ENCODE measurements around the gene TIGD7. TPM values are rescaled to one million over a fixed set of nuclear protein-coding genes. Genes with fewer than 3 reads are reported as not detected.

TIGD7 gene
- total and polyA plus RNA-seq, 2 of the 13 experiments (the other 11 are each of a cell fraction or from before 2014, with no cell fraction given) = not detected

DNA sequence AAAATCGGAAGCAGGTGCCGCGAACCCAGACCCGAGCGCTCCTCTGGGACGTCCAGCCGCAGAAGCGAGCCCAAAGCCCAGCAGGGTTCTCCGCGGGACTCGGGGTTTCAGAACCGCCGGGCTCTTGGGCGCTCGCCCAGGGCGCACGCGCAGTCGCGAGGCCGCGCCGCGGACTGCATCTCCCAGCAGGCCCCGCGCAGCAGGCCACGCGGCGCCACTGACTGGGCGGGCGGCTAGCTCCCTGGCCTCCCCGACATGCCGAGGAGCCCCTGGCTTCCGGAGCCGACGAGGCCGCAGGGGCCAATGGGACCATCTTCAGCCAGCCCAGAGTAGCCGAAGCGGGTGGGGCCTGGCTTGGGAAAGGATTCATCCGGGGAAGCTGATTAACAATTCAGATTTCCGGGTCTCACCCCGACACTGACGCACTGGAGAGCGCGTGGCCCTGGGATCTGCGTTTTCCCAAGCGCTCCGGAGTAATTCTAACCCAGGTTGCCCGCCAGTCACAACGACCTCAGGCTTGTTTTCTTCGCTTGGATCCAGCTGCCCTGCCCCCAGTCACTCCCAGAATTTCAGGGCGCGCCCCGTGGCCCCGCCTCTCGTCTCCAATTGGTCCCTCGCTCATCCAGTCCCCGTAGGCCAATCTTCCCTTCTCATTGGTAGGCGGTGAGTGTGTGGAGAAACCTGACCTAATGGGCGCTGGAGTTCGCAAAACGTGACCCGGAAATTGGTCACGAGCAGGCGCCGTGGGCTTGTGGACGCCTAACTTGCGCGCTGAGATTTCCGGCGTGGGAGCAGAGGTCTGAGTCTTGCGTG, 22.3 kb downstream of the TIGD7 start, which contains the start of gene ZNF263 (continued):
- TF ChIP-seq, protein P1, sequence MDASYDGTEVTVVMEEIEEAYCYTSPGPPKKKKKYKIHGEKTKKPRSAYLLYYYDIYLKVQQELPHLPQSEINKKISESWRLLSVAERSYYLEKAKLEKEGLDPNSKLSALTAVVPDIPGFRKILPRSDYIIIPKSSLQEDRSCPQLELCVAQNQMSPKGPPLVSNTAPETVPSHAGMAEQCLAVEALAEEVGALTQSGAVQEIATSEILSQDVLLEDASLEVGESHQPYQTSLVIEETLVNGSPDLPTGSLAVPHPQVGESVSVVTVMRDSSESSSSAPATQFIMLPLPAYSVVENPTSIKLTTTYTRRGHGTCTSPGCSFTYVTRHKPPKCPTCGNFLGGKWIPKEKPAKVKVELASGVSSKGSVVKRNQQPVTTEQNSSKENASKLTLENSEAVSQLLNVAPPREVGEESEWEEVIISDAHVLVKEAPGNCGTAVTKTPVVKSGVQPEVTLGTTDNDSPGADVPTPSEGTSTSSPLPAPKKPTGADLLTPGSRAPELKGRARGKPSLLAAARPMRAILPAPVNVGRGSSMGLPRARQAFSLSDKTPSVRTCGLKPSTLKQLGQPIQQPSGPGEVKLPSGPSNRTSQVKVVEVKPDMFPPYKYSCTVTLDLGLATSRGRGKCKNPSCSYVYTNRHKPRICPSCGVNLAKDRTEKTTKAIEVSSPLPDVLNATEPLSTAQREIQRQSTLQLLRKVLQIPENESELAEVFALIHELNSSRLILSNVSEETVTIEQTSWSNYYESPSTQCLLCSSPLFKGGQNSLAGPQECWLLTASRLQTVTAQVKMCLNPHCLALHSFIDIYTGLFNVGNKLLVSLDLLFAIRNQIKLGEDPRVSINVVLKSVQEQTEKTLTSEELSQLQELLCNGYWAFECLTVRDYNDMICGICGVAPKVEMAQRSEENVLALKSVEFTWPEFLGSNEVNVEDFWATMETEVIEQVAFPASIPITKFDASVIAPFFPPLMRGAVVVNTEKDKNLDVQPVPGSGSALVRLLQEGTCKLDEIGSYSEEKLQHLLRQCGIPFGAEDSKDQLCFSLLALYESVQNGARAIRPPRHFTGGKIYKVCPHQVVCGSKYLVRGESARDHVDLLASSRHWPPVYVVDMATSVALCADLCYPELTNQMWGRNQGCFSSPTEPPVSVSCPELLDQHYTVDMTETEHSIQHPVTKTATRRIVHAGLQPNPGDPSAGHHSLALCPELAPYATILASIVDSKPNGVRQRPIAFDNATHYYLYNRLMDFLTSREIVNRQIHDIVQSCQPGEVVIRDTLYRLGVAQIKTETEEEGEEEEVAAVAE (CRISPR knock-in tag; IDR thresholded peaks at IDR 0.05; ENCODE audit: borderline replicate concordance) = no peak
- TF ChIP-seq CEBPG (CRISPR knock-in tag; IDR thresholded peaks at IDR 0.05) = no peak
- TF ChIP-seq, protein P2, sequence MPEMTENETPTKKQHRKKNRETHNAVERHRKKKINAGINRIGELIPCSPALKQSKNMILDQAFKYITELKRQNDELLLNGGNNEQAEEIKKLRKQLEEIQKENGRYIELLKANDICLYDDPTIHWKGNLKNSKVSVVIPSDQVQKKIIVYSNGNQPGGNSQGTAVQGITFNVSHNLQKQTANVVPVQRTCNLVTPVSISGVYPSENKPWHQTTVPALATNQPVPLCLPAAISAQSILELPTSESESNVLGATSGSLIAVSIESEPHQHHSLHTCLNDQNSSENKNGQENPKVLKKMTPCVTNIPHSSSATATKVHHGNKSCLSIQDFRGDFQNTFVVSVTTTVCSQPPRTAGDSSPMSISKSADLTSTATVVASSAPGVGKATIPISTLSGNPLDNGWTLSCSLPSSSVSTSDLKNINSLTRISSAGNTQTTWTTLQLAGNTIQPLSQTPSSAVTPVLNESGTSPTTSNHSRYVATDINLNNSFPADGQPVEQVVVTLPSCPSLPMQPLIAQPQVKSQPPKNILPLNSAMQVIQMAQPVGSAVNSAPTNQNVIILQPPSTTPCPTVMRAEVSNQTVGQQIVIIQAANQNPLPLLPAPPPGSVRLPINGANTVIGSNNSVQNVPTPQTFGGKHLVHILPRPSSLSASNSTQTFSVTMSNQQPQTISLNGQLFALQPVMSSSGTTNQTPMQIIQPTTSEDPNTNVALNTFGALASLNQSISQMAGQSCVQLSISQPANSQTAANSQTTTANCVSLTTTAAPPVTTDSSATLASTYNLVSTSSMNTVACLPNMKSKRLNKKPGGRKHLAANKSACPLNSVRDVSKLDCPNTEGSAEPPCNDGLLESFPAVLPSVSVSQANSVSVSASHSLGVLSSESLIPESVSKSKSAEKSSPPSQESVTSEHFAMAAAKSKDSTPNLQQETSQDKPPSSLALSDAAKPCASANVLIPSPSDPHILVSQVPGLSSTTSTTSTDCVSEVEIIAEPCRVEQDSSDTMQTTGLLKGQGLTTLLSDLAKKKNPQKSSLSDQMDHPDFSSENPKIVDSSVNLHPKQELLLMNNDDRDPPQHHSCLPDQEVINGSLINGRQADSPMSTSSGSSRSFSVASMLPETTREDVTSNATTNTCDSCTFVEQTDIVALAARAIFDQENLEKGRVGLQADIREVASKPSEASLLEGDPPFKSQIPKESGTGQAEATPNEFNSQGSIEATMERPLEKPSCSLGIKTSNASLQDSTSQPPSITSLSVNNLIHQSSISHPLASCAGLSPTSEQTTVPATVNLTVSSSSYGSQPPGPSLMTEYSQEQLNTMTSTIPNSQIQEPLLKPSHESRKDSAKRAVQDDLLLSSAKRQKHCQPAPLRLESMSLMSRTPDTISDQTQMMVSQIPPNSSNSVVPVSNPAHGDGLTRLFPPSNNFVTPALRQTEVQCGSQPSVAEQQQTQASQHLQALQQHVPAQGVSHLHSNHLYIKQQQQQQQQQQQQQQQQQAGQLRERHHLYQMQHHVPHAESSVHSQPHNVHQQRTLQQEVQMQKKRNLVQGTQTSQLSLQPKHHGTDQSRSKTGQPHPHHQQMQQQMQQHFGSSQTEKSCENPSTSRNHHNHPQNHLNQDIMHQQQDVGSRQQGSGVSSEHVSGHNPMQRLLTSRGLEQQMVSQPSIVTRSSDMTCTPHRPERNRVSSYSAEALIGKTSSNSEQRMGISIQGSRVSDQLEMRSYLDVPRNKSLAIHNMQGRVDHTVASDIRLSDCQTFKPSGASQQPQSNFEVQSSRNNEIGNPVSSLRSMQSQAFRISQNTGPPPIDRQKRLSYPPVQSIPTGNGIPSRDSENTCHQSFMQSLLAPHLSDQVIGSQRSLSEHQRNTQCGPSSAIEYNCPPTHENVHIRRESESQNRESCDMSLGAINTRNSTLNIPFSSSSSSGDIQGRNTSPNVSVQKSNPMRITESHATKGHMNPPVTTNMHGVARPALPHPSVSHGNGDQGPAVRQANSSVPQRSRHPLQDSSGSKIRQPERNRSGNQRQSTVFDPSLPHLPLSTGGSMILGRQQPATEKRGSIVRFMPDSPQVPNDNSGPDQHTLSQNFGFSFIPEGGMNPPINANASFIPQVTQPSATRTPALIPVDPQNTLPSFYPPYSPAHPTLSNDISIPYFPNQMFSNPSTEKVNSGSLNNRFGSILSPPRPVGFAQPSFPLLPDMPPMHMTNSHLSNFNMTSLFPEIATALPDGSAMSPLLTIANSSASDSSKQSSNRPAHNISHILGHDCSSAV (CRISPR knock-in tag; IDR thresholded peaks at IDR 0.05; ENCODE audit: borderline replicate concordance) = no peak
- TF ChIP-seq ZNF607 (CRISPR knock-in tag; IDR thresholded peaks at IDR 0.05; ENCODE audit: borderline replicate concordance) = peak; percentile 91; the same call in 1 of the 2 replicates
- peak; percentile 93 for TF ChIP-seq ZFY (CRISPR knock-in tag; IDR thresholded peaks at IDR 0.05)
- TF ChIP-seq, protein P3, sequence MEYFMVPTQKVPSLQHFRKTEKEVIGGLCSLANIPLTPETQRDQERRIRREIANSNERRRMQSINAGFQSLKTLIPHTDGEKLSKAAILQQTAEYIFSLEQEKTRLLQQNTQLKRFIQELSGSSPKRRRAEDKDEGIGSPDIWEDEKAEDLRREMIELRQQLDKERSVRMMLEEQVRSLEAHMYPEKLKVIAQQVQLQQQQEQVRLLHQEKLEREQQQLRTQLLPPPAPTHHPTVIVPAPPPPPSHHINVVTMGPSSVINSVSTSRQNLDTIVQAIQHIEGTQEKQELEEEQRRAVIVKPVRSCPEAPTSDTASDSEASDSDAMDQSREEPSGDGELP (IDR thresholded peaks at IDR 0.05; ENCODE audit: borderline replicate concordance, low read depth) = peak; percentile 20; the same call in 1 of the 2 replicates
- no peak for TF ChIP-seq CHD4 (IDR thresholded peaks at IDR 0.05; ENCODE audit: borderline replicate concordance, low read length)
- no peak for TF ChIP-seq CC2D1A (CRISPR knock-in tag; IDR thresholded peaks at IDR 0.05)
- peak; percentile 56; the same call in 1 of the 2 replicates for TF ChIP-seq CBX5 (CRISPR knock-in tag; IDR thresholded peaks at IDR 0.05; ENCODE audit: borderline replicate concordance)
- TF ChIP-seq, protein P4, sequence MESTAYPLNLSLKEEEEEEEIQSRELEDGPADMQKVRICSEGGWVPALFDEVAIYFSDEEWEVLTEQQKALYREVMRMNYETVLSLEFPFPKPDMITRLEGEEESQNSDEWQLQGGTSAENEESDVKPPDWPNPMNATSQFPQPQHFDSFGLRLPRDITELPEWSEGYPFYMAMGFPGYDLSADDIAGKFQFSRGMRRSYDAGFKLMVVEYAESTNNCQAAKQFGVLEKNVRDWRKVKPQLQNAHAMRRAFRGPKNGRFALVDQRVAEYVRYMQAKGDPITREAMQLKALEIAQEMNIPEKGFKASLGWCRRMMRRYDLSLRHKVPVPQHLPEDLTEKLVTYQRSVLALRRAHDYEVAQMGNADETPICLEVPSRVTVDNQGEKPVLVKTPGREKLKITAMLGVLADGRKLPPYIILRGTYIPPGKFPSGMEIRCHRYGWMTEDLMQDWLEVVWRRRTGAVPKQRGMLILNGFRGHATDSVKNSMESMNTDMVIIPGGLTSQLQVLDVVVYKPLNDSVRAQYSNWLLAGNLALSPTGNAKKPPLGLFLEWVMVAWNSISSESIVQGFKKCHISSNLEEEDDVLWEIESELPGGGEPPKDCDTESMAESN (CRISPR knock-in tag; conservative IDR thresholded peaks at IDR 0.05) = peak; percentile 39; the same call in 1 of the 2 replicates
- TF ChIP-seq SUZ12 (IDR thresholded peaks at IDR 0.05; ENCODE audit: low read depth, low read length) = peak; percentile 59; the same call in 1 of the 2 replicates
- TF ChIP-seq SOX5 (CRISPR knock-in tag; IDR thresholded peaks at IDR 0.05; ENCODE audit: borderline replicate concordance) = no peak
- no peak for TF ChIP-seq ZMYM3 (CRISPR knock-in tag; IDR thresholded peaks at IDR 0.05)

Measured in HepG2 (cell line).